GM18508 (cell line): ENCODE results near the gene ELFN1.
"Not testable (repeated sequence)": the region's sequence is repeated elsewhere in the genome, so short reads cannot be mapped to it uniquely, and the experiment has no call there.

ENCODE experiments used
- ATAC-seq: cut with Tn5 transposase; IDR thresholded peaks from one replicate; pipeline ENCODE4 v1.9.1; 2021; ENCODE audit warnings: moderate number of reproducible peaks; ENCODE audit not compliant: insufficient read depth, unreplicated experiment

The ELFN1 gene

DNA sequence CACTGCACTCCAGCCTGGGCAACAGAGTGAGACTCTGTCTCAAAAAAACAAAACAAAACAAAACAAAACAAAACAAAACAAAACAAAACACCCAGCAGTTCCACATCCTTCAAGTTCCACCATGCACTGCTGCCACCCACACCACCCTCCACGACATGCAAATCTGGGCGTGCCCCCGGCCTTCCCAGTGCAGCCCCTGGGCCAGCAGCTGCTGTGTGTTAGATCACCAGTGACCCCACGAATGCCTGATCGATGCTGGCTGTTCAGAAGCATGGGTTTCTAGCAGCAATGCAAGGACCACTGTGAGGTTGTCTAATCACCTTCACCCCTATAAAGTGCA is 36.3 kb downstream of the ELFN1 start:
- ATAC-seq: no peak

DNA sequence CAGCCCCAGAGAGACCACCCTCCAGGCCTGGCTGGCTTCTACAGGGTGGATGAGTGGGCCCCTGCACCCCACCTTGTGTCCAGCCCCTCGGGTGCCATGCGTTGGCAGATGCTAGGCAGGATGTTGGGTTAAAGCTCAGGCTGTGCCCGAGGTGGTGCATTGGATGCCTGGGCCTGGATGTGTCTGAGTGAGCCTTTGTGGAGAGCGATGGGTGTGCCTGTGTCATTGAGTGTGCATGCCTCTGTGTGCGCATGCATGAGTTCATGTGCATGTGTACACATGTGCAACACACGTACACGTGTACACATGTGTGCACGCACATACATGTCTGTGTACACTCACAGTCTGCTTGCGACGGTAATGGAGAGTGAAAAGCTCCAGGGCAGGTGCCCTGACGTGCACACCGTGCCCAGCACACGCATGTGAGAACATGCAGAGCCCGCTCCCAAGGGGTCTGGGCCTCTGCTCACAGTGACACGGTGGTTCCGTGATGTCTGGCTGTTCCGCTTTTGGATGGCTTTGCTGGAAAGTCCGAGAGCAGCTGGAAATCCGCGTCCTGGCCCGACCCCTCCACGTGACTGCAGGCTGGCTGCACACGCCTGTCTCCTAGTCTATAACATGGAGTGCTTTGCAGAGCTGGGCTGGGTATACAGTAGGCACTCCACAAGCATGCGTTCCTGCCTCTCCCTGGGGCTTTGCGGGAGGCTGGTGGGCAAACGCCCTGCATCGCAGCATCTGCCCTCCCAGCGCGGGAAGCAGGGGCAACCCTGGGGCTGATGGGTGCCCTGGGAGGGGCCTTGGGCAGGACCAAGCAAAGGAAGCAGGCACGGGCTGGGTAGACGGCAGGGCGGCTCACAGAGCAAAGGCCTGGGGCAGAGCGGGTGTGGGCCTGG is 36.9 kb downstream of the ELFN1 start:
- ATAC-seq: no peak

DNA sequence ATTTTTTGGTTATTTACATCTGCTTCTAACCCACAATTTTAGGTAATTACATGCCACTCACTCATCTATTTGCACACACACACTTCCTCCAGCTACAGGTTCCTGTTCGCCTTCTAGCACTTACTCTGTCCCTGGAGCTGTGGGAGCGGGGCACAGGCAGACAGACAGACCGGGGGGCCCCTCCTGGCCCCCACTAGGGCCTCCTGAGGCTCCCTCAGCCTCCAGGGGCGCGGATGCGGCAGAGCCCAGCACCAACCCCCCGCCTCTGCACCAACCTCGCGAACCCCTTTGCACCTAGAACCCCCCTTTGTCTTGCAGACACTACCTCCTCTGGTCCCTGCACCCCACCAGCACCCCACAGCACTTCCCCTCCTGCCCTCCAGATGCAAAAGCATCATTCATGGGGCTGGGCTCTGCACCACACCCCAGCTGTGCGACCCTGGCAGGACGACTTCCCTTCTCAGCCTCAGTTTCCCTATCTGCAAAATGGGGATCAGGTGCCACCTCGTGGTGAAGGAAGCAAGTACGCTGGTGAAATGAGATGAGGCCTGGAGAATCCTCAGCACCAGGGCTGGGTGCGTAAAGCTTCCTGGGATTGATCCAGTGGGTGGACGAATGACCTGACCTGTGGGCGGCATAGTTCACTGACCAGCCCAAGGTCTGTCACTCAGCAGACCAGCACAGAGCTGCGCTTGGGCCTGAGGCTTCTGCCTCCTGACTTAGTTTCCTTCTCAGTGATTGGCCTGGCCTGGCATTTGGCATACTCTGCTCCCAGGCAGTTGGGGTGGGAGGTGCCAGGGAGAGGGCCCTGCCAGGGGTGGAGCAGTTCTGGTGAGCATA is 37.9 kb downstream of the ELFN1 start:
- ATAC-seq: no peak

DNA sequence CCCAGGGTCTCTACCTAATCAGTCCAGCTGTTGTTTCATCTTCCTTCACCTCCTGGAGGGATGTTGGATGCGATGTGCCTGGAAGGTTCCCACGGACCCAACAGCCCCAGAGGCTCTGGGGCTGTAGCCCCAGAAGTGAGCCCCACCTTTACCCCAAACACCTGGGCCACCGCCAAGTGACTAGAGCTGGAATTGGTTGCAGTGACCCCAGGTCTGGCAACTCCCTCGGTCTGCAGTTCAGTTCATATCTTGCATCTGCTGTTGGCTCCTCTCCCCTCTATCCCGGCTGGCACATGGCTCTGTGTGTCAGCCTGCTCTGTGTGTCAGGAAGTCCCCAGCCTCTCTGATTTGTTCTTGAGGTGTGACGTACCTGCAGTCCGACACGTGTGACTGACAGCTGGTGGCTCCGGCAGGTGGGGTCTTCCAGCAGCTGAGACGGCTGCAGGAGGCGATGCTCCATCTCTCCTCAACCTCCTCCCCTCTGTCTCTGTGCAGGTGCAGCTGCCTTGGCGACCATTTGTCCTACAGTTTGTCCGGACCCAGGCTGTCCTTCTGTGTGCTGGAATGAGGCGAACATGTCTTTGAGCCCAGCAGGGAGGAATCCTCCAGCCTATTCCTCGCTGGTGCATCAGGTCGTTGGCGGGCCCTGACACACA is 38.6 kb downstream of the ELFN1 start:
- no peak for ATAC-seq

DNA sequence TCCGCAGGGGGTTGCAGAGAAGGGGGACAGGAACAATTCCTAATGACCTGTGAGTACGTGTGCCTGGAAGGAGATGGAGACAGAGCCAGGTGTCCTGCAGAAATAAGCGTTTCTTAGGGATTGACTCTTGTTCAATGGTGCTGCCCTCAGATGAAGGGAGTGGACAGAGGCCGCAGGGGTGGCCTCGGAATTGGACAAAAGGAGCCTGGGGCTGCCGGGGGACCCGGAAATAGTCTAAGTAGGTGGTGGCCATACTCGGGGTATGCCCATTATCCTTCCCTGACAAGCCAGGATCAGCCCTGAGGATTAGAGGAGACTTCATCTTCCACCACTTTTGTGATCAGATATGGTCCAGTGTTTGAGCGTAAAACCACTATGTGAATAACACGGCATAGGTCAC is 39.2 kb downstream of the ELFN1 start:
- ATAC-seq: no peak

DNA sequence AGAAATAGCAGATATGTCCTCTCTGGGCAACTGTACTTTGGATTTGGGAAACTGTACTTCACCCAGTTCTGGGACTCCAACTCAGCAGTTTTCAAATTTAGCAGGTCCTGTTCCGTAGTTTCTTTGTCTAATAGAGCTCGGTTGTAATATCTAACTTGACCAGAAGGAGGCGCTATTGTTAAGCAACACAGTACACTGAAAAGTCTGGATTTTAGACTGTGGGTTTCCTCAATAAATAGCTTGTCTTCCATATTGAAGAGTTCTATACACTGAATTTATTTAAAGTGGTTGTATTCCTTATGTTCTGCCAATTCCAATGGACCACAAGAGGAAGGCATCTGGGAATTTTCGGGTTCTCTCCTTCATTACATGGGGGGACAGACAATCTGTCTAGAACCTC is 39.8 kb downstream of the ELFN1 start:
- no peak for ATAC-seq

DNA sequence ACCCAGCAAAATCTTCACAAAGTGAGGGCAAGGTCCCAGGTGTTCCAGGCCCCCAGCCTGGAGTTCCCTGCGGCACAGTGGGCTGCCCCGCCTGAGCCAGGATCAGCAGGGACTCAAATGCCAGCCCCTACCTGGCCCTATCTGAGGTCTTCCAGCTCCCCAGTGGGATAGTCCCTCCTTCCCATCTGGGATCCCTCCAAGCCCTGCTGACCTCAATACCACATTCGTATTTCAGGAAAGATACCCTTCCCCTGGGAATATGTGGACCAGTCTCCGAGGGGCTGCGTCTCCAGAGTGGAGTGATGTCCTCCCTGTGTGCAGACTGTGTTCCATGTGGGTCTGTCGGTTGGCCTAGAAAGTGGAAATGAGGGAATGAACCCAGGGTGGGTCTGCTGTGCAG is 40.9 kb downstream of the ELFN1 start:
- no peak for ATAC-seq

DNA sequence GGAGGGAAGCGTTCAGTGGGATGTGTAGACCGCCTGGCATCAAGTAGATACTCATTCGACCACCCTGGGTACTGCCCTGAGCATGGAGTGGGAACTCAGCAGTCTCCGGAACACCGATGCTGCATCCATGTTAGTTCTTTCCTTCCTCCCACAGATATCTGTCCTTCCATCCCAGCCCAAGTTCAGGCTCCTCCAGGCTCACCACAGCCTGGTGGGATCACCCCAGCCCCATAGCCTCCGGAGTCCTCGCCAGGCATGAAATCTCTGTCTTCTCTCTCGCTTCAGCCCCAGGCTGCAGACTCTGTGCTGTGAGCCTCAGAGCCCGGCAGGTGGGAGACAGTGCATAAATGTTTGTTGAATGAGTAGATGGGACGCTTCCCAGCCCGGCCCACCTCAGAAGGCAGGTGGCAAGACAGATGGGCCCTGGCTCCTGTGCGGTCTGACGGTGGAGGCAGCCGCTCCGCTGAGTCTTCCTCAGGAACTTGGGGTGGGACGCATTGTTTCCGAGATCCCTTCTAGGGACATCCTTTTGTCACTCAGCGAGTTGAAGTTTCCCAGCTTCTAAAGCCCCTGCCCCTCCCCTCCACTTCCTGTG is 42.9 kb downstream of the ELFN1 start:
- no peak for ATAC-seq

DNA sequence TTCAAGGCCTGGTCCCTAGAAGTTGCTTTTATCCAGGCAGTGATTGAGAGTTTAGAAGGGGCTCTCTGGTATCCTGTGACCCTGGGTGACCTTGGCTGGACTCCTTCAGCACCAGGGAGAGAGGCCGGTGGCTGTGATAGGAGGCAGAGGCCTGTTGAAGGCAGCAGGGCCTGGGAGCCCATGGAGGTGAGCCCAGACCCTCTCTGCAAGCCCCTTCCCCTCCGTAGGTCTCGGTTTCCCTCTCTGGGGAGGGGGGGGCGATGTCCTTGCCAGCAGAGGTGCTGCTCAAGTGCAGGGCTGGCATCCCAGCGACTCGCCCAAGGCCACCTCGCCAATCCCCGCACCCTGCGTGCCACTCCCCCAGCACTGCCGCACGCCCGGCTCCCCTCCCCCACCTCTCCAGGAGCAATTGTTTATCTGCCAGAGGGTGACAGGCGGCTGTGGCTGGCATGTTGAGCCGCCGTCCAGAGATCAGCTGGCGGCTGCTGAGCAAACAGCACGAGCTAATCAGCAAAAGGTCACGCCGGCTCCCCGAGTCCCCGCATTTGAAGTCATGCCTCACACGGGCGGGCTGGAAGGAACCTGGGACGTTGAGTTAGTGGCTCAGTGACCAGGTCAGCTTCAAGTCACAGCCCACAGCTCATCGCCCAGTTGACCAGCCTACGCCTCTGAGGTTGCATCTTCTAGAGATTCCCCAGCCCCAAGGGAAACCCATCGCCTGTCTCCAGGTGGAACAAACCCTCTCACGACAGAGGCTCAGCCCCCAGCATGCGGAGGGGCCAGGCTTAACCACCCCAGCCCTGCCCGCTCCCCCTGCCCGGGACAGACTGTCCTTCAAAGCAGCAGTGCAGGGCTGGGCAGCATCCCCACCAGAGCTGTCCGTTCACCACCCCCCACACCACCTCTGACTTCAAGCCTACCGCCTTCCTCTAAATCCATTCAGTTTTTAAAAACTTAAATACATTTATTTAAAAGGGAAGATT is 43.7 kb downstream of the ELFN1 start:
- no peak for ATAC-seq

DNA sequence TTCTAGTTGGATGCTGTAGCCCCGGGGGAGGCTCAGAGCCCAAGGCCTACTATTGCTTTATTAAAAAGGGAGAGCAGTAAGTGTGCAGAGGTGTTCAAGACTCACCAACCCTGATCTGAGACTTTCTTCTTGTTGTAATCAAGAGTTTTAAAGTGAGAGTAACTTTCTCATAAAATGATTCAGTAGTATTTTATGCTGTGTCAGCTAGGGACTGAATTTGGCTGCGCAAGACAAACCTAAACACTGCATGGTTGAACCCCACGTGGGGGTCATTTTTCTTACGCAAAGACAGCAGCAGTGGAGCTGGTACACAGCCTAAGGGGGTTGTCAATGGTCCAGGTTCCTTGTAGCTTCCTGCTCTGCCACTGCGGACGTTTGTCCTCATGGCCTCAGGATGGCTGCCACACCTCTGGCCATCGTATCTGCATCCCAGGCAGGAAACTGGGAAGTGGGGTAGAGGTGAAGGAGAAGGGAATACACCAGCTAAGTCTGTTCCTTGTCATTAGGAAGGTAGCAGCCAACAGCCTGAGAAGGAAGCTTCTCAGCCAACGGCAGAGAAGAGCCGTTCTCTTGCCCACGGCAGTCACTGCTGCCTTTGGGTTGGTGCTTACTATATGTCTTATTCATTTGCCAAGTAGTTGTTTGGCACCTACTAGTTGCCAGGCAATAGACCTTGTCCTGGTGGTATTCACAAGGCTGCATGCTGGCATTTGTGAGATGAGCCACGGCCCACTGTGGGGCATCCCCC is 44.7 kb downstream of the ELFN1 start:
- no peak for ATAC-seq

DNA sequence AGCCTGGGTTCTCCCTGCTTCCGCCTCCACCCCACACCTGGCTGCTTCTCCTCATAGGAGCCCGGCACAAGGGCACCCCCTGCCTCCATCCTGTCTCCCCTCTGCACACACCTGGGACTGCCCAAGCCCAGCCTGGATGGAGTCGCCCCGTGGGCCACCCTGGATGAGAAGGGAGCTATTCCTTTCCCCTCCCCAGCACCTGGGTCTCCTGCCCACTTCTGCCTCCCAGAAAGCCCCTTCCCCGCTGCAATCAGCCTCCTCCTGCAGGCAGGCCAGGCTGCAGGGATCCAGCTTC is 45.2 kb downstream of the ELFN1 start:
- ATAC-seq: no peak

DNA sequence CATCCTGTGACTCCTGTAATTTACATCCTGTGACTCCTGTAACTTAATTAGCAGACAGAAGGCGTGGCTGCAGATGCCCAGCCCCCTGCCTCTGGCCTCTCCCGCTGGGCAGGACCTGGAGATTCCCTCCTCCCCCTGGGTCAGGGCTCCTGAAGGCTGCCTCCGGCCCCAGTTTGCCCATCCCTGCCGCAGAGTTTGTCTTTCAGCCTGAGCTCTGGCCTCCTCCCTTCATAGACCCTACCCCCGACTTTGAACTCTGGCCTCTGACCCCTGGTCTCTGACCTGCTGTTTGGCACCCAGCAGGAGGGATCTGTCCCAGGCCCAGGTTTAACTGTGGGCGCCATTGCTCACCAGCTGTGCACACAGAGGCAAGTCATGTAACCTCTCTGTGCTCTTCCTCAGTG is 45.6 kb downstream of the ELFN1 start:
- no peak for ATAC-seq

DNA sequence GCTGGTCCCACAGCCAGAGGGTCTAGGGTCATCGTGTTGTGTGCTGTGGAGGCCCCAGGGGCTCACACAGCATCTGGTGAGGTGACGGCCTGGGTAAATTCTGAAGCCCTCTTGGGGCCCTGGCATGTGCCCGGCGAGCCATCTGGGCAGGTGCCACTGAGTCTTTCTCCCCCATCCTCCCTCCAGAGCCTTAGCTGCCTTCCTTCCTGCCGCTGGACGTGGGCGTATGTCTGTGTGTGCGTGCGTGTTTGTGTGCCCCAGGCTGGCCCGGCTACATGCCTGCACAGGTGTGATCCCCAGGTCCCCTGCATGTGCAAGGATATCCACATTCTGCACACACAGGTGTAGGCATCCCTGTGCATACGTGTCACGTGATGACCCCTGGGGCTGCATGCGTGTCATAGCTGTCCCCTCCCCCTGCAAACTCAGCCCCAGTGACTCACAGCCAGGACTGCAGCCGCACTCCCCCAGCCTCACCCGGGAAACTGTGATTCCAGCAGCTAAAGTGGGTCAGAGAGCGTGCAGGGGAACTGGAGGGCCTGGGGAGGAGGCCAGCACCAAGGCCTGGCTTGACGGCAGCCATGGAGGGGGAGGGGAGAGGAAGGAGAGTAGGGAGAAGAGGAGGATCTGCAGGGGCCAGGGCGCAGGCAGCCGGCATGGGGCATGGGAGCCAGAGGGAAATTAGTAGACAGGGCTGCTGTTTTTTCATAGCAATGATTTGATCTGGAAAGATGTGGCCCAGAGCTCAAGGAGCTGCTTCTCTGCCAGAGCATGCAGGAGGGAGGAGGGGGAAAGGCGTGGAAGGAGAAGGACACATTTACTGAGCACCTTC is 46.4 kb downstream of the ELFN1 start:
- no peak for ATAC-seq

DNA sequence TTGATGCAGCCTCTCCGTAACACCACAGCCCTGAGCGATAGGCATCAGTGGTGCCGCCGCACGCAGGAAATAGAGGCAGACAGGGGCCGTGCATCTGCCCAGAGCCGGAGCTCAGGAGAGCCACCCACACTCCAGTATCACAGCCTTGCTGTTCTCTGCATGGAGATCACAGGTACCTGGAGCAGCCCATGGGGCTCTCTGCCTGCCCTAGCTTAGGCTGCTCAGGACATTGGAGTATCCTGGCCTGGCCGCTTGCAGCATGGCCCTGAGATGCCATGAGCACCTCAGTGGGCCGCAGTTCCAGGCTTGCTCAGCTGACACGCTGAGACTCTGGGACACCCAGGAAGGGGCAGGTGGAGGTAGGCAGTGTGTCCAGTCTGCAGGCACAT is 47.0 kb downstream of the ELFN1 start:
- ATAC-seq: no peak

DNA sequence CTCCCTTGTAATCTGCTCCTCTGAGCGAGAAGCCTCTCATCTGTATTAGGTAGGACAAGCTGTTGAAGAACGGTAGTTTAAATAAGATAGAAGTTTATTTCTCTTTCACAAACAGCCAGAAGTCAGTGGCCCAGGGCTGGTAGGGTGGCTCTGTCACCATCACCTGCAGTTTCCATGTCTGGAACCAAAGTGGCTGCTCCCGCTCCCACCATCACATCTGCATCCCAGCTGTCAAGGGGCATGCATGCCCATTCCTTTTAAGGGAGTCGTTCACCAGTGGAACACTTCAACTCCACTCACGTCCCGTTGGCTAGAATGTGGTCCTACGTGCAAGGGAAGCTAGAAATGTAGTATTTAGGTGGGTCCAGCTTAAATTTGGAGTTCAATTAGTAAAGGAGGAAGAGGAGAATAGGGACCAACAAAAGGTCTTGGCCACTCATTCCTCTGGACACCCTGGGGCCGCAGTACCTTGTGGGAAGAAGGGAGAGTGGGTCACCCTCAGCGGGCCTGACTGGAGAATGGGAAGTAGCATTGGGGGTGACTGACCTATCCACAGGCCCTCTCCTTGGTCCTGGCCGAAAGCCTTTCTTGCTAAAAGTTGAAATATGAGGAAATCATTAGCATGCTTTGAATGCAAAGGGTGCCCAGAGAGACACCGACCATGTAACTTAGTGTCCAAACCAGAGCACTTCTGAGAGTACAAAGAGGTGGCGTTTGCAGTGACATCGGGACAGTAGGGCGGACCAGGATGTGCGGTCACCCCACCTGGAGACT is 48.0 kb downstream of the ELFN1 start:
- no peak for ATAC-seq

DNA sequence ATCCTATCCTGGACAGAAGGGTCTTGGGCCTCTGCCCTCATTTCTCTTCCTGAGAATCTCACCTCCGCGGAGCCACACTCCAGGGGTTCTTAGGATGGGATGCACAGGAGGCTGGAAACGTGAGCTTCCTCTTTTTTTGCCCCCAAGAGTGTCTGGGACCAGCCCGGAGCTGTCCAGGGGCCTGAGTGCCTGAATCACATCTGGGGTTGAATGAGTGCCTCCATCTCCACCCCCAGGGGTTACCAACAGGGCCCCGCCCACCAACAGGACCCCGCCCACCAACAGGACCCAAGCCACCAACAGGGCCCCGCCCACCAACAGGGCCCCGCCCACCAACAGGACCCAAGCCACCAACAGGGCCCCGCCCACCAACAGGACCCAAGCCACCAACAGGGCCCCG is 48.8 kb downstream of the ELFN1 start:
- not testable (repeated sequence) for ATAC-seq

DNA sequence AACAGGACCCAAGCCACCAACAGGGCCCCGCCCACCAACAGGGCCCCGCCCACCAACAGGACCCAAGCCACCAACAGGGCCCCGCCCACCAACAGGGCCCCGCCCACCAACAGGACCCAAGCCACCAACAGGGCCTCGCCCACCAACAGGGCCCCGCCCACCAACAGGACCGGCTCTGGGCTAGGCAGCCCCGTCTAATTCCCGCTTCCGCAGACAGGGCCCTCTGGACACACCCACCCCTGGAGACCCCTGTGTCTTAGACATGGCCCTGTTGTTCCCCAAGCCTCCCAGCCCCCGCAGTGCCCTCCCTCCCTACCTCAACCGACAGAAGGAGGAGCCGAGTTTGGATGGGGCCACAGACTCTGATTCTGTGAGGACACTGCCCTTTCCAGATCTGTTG is 49.2 kb downstream of the ELFN1 start:
- not testable (repeated sequence) for ATAC-seq

DNA sequence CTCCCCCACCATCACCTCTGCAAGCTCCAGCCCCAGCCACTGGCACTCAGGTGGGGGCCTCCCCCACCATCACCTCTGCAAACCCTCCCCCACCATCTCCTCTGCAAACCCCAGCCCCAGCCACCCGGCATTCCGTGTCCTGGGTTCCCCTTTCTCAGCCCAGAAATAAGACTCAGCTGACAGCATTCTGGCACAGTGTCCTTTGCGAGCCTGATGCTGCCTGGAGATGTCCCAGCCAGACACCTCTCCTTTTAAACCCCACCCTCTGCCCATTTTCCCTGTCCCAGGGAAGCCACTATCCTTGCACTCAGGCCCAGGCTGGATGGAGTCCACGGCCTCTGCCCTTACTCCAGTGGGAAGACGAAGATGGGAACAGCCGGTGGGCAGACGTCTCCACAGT is 49.8 kb downstream of the ELFN1 start:
- ATAC-seq: no peak
